ENCODE data around the gene PDLIM1.

PDLIM1 gene

DNA sequence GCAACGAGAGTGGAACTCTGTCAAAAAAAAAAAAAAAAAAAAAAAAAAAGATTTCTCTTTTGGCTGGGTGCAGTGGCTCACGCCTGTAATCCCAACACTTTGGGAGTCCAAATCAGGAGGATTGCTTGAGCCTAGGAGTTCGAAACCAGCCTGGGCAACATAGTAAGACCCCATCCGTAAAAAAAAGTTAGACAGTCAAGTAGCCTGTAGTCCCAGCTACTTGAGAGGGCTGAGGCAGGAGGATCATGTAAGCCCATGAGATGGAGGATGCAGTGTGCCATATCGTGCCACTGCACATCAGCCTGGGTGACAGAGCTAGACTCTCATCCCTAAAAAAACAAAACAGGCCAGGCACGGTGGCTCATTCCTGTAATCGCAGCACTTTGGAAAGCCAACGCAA is 25.2 kb downstream of the PDLIM1 start:
- DNase-seq (ENCODE audit: low read depth in 1 of 2, low spot score in 1 of 2): no peak

DNA sequence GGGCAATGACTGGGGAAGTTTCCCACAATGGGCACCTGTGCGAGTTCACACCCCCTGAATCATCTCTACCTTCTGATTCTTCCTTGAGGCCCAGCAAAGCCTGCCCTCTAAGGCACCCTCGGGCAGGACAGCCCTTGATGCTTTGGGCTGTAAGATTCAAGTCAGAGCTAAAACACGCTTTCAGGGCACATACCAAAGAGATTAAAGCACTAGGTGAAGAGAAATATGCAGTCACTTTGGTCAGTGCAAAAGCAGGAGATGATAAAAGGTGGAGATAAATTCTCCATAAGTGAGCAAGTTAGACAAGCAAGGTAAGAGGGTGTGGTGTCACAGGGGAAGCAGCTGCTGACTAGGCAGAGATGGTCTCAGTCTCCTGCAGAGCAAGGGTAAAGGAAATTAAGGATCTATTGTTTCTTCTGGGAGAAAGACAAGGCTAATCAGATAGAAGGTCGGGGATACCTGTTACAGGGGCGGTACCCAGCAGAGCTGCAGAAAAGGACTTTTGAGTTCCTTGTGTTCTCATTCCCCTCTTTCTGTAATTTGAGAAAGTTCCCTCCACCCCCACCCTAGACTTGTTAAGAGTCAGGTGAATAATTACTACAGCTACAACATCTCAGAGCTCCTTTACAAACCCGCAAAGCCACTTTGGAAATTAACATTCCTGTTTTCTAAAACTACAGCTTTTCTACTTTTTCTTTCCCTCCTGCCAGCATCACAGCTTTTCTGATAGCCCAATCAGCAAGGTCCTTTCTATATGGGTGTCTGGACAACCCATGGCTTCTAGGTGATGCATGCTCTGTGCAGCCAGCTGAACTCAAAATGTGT is 26.4 kb downstream of the PDLIM1 start:
- DNase-seq (ENCODE audit: low read depth in 1 of 2, low spot score in 1 of 2): no peak

DNA sequence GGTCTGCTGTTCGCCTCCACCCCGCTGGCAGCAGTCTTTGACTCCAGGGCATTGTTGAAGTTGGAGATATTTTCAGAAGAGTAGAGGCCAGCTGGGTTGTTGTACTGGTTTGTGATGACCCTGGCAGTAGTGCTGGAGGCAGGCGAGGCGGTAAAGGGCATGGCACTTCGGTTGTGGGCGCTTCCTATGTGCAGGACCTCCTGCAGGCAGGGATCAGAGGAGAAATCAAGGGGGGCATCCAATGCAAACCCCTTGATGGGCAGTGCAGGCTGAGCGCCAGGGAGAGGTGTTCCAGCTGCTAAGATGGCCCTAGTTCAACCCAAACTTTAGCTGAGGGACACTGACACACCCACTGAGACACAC is 27.0 kb downstream of the PDLIM1 start:
- no peak for DNase-seq (ENCODE audit: low read depth in 1 of 2, low spot score in 1 of 2)

DNA sequence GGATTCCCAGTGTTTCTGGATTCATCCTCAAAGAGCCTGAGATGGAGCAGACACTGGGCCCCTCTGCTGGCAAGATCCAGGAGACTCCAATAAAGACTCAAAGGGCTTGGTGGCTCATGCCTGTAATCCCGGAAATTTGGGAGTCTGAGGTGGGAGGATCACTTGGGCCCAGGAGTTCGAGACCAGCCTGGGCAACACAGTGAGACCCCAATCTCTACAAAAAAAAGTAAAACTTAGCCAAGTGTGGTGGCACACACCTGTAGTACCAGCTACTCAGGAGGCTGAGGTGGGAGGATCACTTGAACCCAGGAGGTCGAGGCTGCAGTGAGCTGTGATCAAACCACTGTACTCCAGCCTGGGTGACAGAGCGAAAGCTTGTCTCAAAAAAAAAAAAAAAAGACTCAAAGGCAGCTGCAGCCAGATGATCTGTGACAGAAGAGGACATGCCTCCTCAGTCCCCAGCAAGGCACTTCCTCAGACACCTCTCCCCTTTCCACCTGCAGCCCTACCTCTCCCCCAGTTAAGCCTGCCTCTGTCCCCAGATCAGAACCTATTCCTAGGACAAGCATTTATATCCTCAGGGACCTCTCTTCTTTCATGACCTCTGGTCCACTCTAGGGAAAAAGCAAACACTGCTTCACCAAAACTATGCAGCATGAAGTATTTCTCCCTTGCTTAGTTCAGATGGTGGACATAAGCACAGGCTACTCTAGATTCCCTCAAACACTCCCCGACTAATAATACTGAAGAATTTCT is 27.9 kb downstream of the PDLIM1 start:
- DNase-seq (ENCODE audit: low read depth in 1 of 2, low spot score in 1 of 2): no peak

DNA sequence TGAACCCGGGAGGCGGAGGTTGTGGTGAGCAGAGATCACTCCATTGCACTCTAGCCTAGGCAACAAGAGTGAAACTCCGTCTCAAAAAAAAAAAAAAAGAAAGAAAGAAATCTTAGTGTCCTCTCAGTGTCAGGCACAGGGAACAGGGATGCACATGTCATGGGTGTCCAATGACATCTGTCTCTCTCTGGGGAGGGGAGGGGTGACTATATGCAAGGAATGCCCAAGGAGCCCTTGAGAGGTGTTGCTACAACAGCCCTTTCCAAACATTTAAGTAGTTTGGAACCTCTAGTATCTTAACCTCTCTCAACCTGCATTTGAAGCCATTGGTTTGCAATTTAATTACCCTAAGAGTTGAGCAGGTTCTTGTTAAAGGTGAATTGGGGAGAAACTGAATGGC is 28.9 kb downstream of the PDLIM1 start:
- no peak for DNase-seq (ENCODE audit: low read depth in 1 of 2, low spot score in 1 of 2)

DNA sequence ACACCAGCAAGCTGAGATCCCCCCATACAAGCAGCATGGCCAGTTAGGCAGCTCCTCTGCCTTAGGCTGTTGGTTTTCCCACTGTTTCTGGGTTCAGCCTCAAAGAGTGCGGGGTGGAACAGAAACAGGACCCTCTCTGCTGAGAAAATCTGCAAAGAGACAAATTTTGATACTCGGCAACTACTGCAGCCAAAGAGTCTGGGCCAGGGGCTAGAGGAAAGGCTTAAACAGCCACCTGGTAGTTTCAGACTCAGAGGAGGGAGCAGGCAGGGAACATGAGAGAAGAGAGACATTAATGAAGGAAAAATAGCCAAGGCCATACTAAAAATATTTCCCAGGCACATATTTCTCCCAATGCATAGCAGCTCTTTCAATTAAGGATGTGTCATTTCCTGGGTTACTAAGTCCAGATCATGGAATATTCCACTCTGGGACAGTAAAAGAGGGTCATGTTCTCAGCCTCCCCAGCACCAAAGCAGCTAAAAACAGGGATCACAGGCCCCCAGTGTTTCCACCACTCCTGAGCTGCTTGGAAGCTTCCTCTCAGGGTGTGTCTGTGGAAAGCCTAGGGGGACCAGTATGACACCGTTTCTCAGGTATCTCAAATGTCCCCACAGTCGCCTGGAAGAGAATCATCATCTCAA is 29.8 kb downstream of the PDLIM1 start:
- DNase-seq (ENCODE audit: low read depth in 1 of 2, low spot score in 1 of 2): no peak

DNA sequence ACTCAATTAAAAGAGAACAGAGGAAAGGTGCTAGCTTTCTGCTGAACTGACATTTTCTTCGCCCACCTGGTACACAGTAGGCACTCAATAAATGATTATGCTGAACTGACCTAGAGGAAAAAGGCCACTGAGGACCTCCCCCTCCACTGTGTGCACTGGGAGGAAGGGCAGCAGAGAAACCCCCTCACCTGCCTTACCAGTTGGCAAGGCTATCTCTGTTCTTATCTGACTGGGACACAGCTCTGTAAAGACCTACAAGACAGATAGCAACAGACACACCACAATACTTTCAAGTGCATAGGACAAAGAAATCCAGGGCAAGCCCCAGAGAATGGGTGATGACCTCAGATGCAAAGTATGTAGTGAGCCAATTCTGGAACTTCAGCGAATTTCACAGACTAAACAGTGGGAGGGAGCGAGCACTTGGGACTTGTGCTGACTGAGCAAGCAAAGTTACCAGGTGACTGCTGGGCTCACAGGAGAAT is 30.4 kb downstream of the PDLIM1 start:
- DNase-seq (ENCODE audit: low read depth in 1 of 2, low spot score in 1 of 2): no peak

DNA sequence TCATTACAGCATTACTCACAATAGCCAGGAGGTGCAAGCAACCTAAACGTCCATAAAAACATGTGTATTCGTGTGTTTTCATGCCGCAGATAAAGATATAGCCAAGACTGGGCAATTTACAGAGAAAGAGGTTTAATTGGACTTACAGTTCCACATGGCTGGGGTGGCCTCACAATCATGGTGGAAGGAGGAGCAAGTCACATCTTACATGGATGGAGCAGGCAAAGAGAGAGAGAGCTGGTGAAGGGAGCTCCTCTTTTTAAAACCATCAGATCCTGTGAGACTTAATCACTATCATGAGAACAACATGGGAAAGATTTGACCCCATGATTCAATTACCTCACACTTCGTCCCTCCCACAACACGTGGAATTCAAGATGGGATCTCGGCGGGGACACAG is 33.0 kb downstream of the PDLIM1 start:
- no peak for DNase-seq (ENCODE audit: low read depth in 1 of 2, low spot score in 1 of 2)

DNA sequence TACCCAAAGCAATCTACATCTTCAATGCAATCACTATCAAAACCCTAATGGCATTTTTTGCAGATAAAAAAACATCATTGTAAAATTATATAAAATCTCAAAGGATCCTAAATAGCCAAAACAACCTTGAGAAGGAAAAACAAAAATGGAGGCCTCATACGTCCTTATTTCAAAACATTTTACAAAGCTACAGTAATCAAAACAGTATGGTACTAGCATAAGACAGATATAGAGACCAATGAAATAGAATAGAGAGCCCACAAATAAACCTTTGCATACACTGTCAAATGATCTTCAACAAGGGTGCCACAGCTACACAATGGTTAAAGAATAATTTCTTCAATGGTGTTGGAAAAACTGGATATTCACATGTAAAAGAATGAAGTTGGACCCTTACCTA is 34.5 kb downstream of the PDLIM1 start:
- no peak for DNase-seq (ENCODE audit: low read depth in 1 of 2, low spot score in 1 of 2)

DNA sequence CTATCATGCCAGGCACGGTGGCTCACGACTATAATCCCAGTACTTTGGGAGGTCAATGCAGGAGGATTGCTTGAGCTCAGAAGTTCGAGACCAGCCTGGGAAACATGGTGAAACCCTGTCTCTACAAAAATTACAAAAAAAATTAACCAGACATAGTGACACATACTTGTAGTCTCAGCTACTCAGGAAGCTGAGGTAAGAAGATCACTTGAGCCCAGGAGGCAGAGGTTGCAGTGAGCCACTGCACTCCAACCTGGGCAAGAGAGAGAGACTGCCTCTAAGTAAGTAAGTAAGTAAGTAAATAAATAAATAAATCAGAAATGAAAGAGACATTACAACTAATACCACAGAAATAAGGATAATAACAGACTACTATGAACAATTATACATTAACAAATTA is 36.2 kb downstream of the PDLIM1 start:
- DNase-seq (ENCODE audit: low read depth in 1 of 2, low spot score in 1 of 2): no peak

DNA sequence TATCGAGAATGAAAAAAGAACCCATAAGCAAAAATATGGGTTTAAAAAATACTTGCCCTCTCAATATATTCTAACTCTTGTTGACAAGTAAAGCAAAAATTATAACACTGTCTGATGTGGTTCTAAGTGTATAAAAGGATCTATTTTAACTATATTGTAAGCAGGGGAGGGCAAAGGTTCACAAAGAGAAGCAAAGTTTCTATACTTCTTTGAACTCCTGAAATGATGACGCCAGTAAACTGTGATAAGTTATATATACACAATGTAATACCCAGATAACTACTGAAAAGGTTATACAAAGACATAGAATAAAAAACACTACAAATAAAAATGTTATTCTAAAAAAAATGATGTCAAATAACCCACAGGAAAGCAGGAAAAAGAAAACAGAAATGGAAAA is 37.1 kb downstream of the PDLIM1 start:
- DNase-seq (ENCODE audit: low read depth in 1 of 2, low spot score in 1 of 2): no peak

DNA sequence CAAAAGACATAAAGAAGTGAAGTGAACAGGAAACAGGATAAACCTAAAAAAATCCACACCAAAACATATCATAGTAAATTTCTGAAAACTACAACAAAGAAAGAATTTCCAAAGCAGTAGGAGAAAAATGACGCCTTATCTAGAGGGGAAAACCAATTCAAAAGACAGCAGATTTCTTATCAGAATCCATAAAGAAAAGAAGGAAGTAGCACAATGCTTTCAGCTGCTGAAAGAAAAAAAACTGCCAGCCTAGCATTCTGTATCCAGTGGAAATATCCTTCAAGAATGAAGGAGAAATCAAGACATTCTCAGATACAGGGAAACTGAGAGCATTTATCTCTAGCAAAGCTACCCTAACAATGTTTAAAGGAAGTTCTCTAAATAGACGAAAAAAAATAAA is 37.8 kb downstream of the PDLIM1 start:
- DNase-seq (ENCODE audit: low read depth in 1 of 2, low spot score in 1 of 2): no peak

DNA sequence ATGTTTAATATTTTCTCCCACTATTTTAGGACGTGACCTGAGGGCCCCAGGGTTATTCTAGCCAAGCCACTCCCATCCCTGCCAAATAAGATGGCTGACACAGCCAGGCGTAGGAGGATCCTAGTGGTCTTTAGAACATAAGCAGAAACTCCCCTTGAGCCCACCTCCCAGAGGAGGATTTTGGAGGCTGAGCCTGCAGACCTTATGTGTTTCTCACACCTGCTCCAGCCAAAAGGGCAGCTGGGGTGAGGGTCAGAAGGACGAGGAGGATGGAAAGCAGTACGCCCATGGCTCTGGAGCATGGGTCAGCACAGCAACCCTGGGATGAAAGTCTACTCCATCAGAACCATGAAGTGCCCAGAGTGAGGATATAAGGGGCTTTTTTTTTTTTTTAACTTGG is 39.9 kb downstream of the PDLIM1 start:
- no peak for DNase-seq (ENCODE audit: low read depth in 1 of 2, low spot score in 1 of 2)

DNA sequence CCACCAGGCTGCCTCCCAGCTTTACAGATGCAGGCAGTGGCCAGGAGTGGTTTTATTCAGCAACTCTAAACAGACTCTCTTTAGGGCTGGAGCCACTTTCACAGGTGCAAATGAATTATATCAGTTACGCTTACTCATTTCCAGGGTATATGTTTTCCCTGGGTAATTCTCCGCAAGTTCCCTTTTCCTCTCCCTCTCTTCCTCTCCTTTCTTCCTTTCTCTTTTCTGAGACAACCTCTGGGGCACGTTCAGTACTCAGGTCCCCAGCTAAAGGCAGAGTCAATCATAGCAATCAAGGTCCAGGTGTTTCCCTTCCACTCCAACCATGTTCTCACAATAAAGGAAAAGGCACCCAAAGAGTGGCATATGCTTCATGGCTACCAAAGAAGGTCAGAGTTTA is 41.3 kb downstream of the PDLIM1 start:
- DNase-seq (ENCODE audit: low read depth in 1 of 2, low spot score in 1 of 2): no peak

DNA sequence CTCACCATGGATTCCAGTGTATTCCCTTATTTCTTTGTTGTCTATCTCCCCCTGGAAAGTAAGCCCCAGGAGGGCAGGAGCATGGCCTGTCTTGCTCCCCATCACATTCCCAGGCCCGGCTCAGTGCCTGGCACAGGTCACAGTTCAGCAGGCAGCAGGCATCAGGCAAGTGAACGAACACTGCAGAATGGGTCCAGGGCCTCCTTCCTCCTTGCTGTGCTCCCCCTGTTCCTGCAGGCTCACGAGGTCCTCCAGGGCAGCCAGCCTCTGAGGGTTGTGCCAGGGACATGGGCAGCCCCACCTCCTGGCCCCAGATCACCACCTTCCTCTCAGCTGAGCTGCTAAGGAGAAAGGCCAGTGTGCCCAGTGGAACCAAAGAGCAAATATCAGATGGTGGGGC is 41.8 kb downstream of the PDLIM1 start:
- DNase-seq (ENCODE audit: low read depth in 1 of 2, low spot score in 1 of 2): no peak

DNA sequence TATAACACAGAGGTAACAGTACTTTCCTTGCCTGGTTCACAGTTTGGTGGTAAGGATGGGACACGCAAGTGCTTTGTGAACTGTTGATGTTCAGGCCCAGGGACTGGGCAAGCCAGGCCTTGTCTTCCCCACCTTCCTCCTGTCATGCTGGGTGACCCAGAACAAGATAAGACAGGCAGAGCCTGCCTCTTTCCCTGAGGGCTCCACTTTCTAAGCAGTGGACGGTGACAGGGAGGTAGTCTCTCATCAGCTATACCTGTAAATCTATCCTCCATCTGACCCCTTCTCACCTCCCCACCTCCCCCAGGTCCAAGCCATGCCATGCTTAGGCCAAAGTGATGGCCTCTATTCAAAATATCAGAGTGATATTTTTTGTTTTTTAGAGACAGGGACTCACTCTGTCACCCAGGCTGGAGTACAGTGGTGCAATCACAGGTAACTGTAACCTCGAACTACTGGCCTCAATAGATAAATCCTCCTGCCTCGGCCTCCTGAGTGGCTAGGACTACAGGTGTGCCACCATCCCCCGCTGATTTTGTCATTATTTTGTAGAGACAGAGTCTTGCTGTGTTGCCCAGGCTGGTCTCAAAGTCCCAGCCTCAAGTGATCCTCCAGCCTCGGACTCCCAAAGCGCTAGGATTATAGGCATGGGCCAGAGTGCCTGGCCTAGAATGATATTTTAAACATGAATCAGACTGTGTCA is 42.8 kb downstream of the PDLIM1 start:
- no peak for DNase-seq (ENCODE audit: low read depth in 1 of 2, low spot score in 1 of 2)

DNA sequence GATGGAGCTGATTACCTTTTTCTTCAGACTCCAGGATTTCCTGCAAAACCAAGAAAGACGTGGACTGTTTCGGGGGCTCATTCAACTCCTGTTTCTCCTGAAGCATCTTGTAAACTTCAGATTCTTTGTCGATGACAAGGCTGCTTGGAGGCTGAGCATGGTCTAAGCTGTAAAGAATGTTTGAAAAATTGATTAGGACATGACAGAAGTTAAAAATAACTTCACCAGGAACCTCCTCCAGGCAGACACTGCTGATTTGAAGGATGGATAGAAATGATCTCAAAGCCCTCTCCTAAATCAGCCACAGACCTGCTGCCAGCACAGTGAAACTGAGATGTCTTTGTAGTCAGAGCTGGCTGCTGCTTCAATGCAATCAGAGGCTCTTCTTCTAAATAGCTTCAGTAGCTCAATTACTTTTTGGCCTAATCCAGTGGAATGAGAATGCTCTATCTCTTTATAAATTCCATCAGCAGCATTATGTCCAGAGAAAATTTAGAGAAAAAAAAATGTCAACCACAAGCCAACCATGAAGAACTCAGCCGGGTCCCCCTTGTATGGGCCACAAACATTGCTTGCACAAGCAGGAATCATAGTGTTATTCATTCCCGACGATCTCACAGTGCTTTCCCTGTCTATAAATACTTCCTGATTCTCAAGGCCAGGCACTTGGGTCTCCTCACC is 43.5 kb downstream of the PDLIM1 start:
- no peak for DNase-seq (ENCODE audit: low read depth in 1 of 2, low spot score in 1 of 2)

DNA sequence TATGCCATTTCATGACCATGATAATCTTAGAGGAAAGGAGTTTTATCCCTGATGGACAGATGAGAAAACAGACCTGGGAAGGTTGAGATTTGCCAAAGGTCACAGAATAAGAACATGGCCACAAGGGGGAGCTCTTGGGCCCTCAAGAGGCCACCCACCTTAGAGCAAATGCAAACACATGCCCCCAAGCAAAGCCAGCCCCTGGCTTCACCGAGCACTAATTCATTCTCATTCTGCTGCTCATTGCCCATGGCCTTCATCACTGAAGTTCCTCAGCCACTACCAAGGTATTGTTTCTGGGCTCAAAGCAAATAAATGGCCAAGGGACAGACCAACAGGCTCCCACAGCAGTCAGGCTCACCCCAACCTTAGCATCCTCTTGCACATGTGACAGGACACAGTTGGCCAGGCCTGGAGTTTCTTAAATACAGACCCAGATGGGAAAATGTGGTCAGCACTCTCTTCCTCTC is 44.2 kb downstream of the PDLIM1 start:
- DNase-seq (ENCODE audit: low read depth in 1 of 2, low spot score in 1 of 2): peak; percentile 12 to 17

DNA sequence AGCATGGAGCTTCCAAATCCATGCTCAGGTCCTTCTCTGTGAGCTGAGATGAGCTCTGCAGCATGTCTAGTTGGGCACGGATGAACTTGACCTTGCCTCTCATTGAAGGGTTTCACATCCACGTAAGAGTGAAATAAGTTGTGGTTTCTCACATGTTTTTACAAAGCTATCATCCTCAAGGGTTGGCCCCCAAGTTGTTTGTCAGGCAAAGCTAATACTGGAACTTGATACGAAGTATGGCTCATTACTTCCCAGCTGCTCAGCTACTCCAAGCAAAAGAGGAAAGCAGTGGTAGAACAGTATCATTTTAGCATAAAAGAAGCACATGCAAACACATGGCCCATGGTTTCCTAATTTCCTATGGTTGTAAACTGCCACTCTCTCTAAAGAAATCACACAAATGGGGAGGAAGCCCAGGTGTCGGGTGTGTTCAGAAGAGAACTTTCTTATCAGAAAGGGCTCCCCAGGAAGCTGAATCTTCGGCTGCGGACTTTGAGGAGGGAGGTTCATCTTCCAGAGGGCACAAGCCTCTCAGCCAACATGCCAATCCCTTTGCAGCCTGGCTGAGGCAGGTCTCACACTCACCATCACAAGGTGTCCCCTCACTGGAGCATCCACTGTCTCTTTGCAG is 45.3 kb downstream of the PDLIM1 start:
- DNase-seq (ENCODE audit: low read depth in 1 of 2, low spot score in 1 of 2): no peak

DNA sequence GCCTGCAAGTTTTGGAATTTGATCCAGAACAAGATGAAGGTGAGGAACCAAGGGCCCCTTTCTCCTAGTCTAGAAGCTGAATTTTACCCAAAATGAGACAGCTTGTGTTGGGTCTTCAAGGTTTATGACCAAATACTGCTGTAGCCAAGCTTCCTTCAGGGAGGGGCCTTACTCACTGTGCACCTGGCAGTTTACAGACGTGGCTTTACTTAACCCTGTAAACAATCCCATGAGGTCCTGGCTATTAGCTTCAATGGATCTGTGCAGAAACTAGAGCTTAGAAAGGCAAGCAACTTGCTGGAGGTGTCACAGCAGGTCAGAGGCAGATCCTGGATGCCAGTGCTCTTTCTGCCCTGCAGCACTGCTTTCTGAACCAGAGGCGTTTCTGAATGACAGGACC is 46.7 kb downstream of the PDLIM1 start:
- no peak for DNase-seq (ENCODE audit: low read depth in 1 of 2, low spot score in 1 of 2)

DNA sequence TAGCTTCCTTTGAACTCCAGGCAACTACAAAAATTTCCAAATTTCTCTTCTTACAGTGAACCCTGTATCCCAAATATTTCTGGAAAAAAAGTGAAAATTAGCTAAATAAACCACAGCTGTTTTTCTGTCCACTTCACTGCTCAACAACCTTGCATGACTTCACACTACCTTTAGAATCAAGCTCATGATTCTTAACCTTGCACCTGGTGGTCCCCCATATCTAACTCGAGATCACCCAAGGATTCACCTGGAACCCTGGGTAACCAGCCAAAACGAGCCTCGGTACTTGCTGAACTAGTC is 47.5 kb downstream of the PDLIM1 start:
- no peak for DNase-seq (ENCODE audit: low read depth in 1 of 2, low spot score in 1 of 2)
